Activated CD8-positive, alpha-beta memory T cell treated with anti-CD3 and anti-CD28 coated beads, Interleukin-2, amount 50 U/mL, for 4 hours (primary cell): Measurements from ENCODE around the gene PPP3R1.

Source experiments
- DNase-seq: peaks from one replicate; pipeline ENCODE4 v3.0.0-alpha.2; 2020

The PPP3R1 gene

DNA sequence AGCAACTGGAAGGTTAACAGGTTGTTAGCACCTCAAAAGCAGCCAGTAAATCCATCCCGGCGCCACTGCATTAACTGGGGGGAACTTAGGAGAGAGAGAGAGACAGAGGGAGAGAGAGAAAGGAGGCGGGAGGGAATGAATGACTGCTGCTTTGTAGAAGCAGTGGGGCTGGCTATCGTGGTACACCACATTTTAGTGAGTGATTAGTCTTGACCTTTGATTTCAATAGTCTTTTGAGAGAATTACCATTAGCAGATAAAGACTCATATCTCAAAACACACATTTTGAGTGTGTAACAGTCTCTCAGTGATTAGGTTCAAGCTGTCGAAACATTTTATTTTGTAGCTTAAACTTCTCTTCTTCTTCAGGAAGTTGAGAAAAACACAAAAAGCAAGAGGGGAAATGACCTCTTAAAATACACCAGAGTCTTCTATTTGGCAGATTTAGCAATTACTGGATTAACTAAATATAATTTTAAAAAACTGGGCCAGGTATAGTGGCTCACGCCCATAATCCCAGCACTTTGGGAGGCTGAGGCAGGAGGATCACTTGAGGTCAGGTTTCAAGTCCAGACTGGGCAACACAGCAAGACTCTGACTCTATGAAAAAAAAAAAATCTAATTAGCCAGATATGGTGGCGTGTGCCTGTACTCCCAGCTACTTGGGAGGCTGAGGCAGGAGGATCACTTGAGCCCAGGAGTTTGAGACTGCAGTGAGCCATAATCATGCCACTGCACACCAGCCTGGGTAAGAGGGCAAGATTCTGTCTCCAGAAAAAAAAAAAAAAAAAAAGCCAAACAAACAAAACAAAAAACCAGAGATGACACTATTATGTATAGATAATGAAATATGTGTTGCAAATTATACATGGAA, 116.6 kb downstream of the PPP3R1 start:
- no peak for DNase-seq

DNA sequence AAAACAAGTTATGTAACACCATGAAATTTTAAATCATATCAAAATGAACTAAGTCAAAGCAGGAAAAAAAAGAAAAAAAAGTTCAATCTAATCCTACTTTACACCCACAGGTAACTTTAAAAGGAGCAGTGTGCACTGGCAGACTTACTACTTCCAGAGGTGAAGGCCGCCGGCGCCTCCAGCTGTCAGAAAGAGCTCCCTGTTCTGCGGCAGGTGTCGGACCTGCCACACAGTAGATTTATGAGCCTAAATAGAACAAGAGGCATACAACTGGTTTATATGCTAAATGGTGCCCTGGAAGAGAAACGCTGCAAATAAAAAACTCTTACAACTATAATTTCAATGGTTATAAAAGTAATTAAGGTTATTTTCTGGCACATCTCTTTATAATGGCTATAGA, 117.8 kb downstream of the PPP3R1 start:
- DNase-seq, result no peak

DNA sequence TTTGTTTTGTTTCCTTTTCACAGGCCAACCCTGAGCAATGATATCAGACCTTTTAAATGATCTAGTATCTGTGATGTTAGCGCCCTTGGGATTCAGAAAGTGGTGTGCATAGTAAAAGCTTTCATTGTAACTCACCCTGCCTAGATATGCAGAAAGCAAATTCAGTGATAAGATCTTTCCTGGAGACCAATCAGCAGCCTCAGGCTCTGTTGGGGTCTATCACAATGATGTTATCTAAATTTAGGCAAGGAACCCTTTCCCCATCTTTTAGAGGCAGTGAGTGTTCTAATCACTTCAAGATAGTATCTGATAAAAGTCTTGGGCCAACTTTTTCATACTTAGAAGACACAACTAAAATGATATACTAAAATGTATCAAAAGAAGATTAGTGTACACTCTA, 118.2 kb downstream of the PPP3R1 start:
- no peak for DNase-seq
